HCT116 (cell line): Measurements from ENCODE around the gene CT47C1.

Source experiments
- CBX3 ChIP-seq: IDR thresholded peaks from 2 replicates; pipeline ENCODE4 v1.6.1; 2012; ENCODE audit warnings: low read depth
- CTCF ChIP-seq, 3 experiments: fragments of 200-600 bp in 1 of 3; sonication (generic) in 1 of 3; IDR thresholded peaks in 2 of 3; conservative IDR thresholded peaks in 1 of 3; 2 replicates each; pipeline ENCODE4 v1.5.1; 2012 to 2017; ENCODE audit warnings: low read depth in 2 of 3, low read length in 2 of 3, antibody characterized with exemption in 1 of 3, borderline replicate concordance in 1 of 3, control low read depth in 1 of 3, mild to moderate bottlenecking in 1 of 3, mixed read lengths in 1 of 3, mixed run types in 1 of 3, moderate library complexity in 1 of 3; ENCODE audit not compliant: insufficient read depth in 1 of 3
- EZH2 ChIP-seq: fragments of 200-600 bp; sonication (generic); IDR thresholded peaks from 2 replicates; pipeline ENCODE4 v1.6.1; 2017; ENCODE audit warnings: antibody characterized with exemption, mixed run types
- MAX ChIP-seq: IDR thresholded peaks from 2 replicates; pipeline ENCODE4 v1.6.1; 2012
- POLR2A ChIP-seq: IDR thresholded peaks from 2 replicates; pipeline ENCODE4 v1.7.0; 2011; ENCODE audit warnings: borderline replicate concordance; ENCODE audit not compliant: insufficient read depth, insufficient read length; ENCODE audit errors: extremely low read depth
- TCF7L2 ChIP-seq: IDR thresholded peaks from 2 replicates; pipeline ENCODE4 v1.7.0; 2011; ENCODE audit warnings: borderline replicate concordance, inconsistent platforms; ENCODE audit not compliant: insufficient read depth, insufficient read length; ENCODE audit errors: extremely low read depth
- YY1 ChIP-seq: IDR thresholded peaks from 2 replicates; pipeline ENCODE4 v1.6.1; 2011; ENCODE audit warnings: low read length, low read depth, moderate library complexity, mild to moderate bottlenecking; ENCODE audit not compliant: insufficient replicate concordance; ENCODE audit errors: extremely low read depth
- ZFX ChIP-seq: fragments of 450-650 bp; IDR thresholded peaks from 2 replicates; pipeline ENCODE4 v1.6.1; 2017
- ZNF274 ChIP-seq: fragments of 200-500 bp; sonication (Bioruptor generic); IDR thresholded peaks from 2 replicates; pipeline ENCODE4 v1.6.1; 2014; ENCODE audit warnings: mild to moderate bottlenecking, low read depth, low read length, inconsistent platforms
- TF ChIP-seq, protein P1 (sequence below): IDR thresholded peaks from 2 replicates; pipeline ENCODE4 v1.6.1; 2012; ENCODE audit warnings: low read depth

DNA sequence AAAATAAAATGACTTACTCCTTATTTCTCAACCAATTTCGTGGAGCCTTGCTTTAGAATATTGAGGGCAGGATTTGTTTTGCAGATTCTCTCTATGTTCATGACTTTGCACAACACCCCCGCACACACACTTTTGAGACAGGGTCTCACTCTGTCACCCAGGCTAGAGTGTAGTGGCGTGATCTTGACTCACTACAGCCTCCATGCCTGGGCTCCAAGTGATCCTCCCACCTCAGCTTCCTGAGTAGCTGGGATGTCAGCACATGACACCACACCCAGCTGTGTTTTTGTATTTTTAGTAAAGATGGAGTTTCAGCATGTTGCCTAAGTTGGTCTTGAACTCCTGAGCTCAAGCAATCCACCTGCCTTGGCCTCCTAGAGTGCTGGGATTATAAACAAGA is 12.0 kb downstream of the CT47C1 start:
- TF ChIP-seq EZH2 (no peak), CTCF (IDR thresholded peaks at IDR 0.05 in 2 of 3, conservative IDR thresholded peaks at IDR 0.05 in 1 of 3; ENCODE audit: borderline replicate concordance in 1 of 3, insufficient read depth in 1 of 3, low read depth in 2 of 3, low read length in 2 of 3) (no peak), ZNF274 (no peak), MAX (no peak), POLR2A (no peak), ZFX (no peak), YY1 (no peak), CBX3 (no peak), TCF7L2 (no peak)
- TF ChIP-seq, protein P1, sequence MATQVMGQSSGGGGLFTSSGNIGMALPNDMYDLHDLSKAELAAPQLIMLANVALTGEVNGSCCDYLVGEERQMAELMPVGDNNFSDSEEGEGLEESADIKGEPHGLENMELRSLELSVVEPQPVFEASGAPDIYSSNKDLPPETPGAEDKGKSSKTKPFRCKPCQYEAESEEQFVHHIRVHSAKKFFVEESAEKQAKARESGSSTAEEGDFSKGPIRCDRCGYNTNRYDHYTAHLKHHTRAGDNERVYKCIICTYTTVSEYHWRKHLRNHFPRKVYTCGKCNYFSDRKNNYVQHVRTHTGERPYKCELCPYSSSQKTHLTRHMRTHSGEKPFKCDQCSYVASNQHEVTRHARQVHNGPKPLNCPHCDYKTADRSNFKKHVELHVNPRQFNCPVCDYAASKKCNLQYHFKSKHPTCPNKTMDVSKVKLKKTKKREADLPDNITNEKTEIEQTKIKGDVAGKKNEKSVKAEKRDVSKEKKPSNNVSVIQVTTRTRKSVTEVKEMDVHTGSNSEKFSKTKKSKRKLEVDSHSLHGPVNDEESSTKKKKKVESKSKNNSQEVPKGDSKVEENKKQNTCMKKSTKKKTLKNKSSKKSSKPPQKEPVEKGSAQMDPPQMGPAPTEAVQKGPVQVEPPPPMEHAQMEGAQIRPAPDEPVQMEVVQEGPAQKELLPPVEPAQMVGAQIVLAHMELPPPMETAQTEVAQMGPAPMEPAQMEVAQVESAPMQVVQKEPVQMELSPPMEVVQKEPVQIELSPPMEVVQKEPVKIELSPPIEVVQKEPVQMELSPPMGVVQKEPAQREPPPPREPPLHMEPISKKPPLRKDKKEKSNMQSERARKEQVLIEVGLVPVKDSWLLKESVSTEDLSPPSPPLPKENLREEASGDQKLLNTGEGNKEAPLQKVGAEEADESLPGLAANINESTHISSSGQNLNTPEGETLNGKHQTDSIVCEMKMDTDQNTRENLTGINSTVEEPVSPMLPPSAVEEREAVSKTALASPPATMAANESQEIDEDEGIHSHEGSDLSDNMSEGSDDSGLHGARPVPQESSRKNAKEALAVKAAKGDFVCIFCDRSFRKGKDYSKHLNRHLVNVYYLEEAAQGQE, result no peak
